Measurements from ENCODE around the gene SLC17A1. TPM values are rescaled to one million over a fixed set of nuclear protein-coding genes. Genes with fewer than 3 reads are reported as not detected.

Gene SLC17A1
- total RNA-seq, 4 donors from 2014 or later, result not detected

GRCh38 chr6:25868436-25869183, 36.8 kb upstream of the SLC17A1 start:
- no peak for ATAC-seq
- Histone ChIP-seq H3K27ac (no peak overlapping the region), H3K27me3 (peaks cover 8% of the 10 kb centered on the region), H3K9me3 (no peaks in the 10 kb centered on the region), H3K36me3 (no peaks in the 10 kb centered on the region), H3K4me3 (no peak overlapping the region), H3K4me1 (no peaks in the 10 kb centered on the region)
- TF ChIP-seq EP300 (IDR thresholded peaks at IDR 0.05), result no peak
- TF ChIP-seq CTCF (IDR thresholded peaks at IDR 0.05), result no peak
- no peak for TF ChIP-seq POLR2AphosphoS5 (IDR thresholded peaks at IDR 0.05)
- WGBS, 2 donors (ENCODE audit: low coverage in 1 of 2), result 49 to 58% methylated on average over 3 of the region's 3 CpGs

GRCh38 chr6:25866011-25866410, 34.2 kb upstream of the SLC17A1 start:
- Histone ChIP-seq H3K36me3 (no peaks in the 10 kb centered on the region), H3K27me3 (peaks cover 8% of the 10 kb centered on the region), H3K9me3 (no peaks in the 10 kb centered on the region), H3K27ac (no peak overlapping the region), H3K4me1 (no peaks in the 10 kb centered on the region), H3K4me3 (no peak overlapping the region)
- ATAC-seq, result no peak
- WGBS, 2 donors (ENCODE audit: low coverage in 1 of 2), result 33 to 35% methylated on average over 2 of the region's 3 CpGs
- no peak for TF ChIP-seq EP300 (IDR thresholded peaks at IDR 0.05)
- TF ChIP-seq POLR2A (IDR thresholded peaks at IDR 0.05), result no peak
- no peak for TF ChIP-seq POLR2AphosphoS5 (IDR thresholded peaks at IDR 0.05)
- no peak for TF ChIP-seq CTCF (IDR thresholded peaks at IDR 0.05)

- Histone ChIP-seq H3K36me3 (no peaks in the 10 kb centered on the region), H3K27me3 (peaks cover 8% of the 10 kb centered on the region), H3K9me3 (no peaks in the 10 kb centered on the region), H3K27ac (no peak overlapping the region), H3K4me1 (no peaks in the 10 kb centered on the region), H3K4me3 (no peak overlapping the region)
- TF ChIP-seq POLR2AphosphoS5 (IDR thresholded peaks at IDR 0.05) (no peak), EP300 (IDR thresholded peaks at IDR 0.05) (no peak), CTCF (IDR thresholded peaks at IDR 0.05) (no peak), POLR2A (IDR thresholded peaks at IDR 0.05) (no peak)
- WGBS, 2 donors (ENCODE audit: low coverage in 1 of 2), result 58% methylated on average over 2 of the region's 2 CpGs; no CpG with 5 or more reads in 1 of the 2 donors
- no peak for ATAC-seq
Observed at GRCh38 chr6:25863360-25863759, 31.5 kb upstream of the SLC17A1 start.

- no peak overlapping the region for H3K4me3 ChIP-seq
- no peaks in the 10 kb centered on the region for H3K9me3 ChIP-seq
- no peak for ATAC-seq
- H3K27me3 ChIP-seq, result peaks cover 8% of the 10 kb centered on the region
- 72 to 95% methylated on average over 4 of the region's 4 CpGs for WGBS, 2 donors (ENCODE audit: low coverage in 1 of 2)
- H3K27ac ChIP-seq, result no peak overlapping the region
- TF ChIP-seq EP300 (IDR thresholded peaks at IDR 0.05) (no peak), POLR2AphosphoS5 (IDR thresholded peaks at IDR 0.05) (no peak), POLR2A (IDR thresholded peaks at IDR 0.05) (no peak), CTCF (IDR thresholded peaks at IDR 0.05) (no peak)
- no peaks in the 10 kb centered on the region for H3K36me3 ChIP-seq
- no peaks in the 10 kb centered on the region for H3K4me1 ChIP-seq
Observed at GRCh38 chr6:25862199-25862598, 30.3 kb upstream of the SLC17A1 start.

- Histone ChIP-seq H3K4me1 (no peaks in the 10 kb centered on the region), H3K27ac (no peak overlapping the region), H3K4me3 (no peak overlapping the region), H3K36me3 (no peaks in the 10 kb centered on the region), H3K27me3 (no peaks in the 10 kb centered on the region), H3K9me3 (no peaks in the 10 kb centered on the region)
- TF ChIP-seq CTCF (IDR thresholded peaks at IDR 0.05), result no peak
- no peak for TF ChIP-seq POLR2AphosphoS5 (IDR thresholded peaks at IDR 0.05)
- TF ChIP-seq POLR2A (IDR thresholded peaks at IDR 0.05), result no peak
- TF ChIP-seq EP300 (IDR thresholded peaks at IDR 0.05), result no peak
- ATAC-seq, result no peak
Observed at GRCh38 chr6:25852756-25853155, 20.9 kb upstream of the SLC17A1 start.
